ENCODE data around the gene GRM5.

- no peak for TF ChIP-seq CTCF (IDR thresholded peaks at IDR 0.05)
- TF ChIP-seq POLR2A (IDR thresholded peaks at IDR 0.05) = no peak
These were observed 496.4 kb downstream of the GRM5 start for GRCh38 chr11:88569342-88569741.

All from thyroid gland (tissue), 4 donors.